Mucosa of rectum (tissue), 2 donors: ENCODE data around the gene GTF2F2.

Experiments used
- H3K27ac ChIP-seq, 2 donors: one replicate each; pipeline ENCODE4 v1.7.0; 2013; ENCODE audit warnings: inconsistent platforms in 2 of 2, low read depth in 2 of 2, low read length in 2 of 2
- H3K27me3 ChIP-seq, 2 donors: one replicate each; pipeline ENCODE4 v1.7.0; 2013; ENCODE audit warnings: low read length in 2 of 2; ENCODE audit not compliant: control insufficient read depth in 2 of 2, insufficient read depth in 2 of 2
- H3K36me3 ChIP-seq, 2 donors: one replicate each; pipeline ENCODE4 v1.7.0; 2013; ENCODE audit warnings: low read length in 2 of 2; ENCODE audit not compliant: control insufficient read depth in 2 of 2, insufficient read depth in 2 of 2
- H3K4me1 ChIP-seq, 2 donors: one replicate each; pipeline ENCODE4 v1.7.0; 2013; ENCODE audit warnings: low read length in 2 of 2, mild to moderate bottlenecking in 1 of 2; ENCODE audit not compliant: control insufficient read depth in 2 of 2, insufficient read depth in 2 of 2
- H3K4me3 ChIP-seq, 2 donors: one replicate each; pipeline ENCODE4 v1.7.0; 2013; ENCODE audit warnings: low read length in 2 of 2
- H3K9ac ChIP-seq, 2 donors: one replicate each; pipeline ENCODE4 v1.7.0; 2013; ENCODE audit warnings: low read length in 2 of 2, low read depth in 1 of 2, mild to moderate bottlenecking in 1 of 2
- H3K9me3 ChIP-seq, 2 donors: one replicate each; pipeline ENCODE4 v1.7.0; 2013; ENCODE audit warnings: low read length in 2 of 2; ENCODE audit not compliant: control insufficient read depth in 2 of 2
- donor health status: healthy.
- donor health status: Normal muscosa, but diverticular disease.

Gene GTF2F2

DNA sequence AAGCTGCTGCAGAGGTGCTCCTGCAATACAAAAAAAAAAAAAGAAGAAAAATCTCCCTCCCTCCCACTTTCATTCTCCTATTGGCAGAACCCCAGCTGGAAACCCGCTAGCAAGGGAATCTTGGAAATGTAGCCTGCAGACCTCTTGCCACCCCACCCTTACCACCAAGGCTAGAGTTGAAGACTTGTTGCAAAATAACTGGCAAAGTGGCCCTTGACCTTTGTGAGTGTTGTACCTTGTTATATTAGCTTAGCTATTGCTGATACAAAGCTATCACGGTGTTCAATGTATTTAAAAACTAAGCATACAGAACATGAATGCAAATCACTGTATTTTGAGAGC, 138.0 kb downstream of the GTF2F2 start:
- Histone ChIP-seq H3K4me1 (peaks cover 4 to 15% of the 10 kb centered on the region in 2 donors), H3K27me3 (no peaks in the 10 kb centered on the region), H3K27ac (no peak overlapping the region), H3K36me3 (peaks cover 0 to 3% of the 10 kb centered on the region in 2 donors), H3K9me3 (no peaks in the 10 kb centered on the region), H3K4me3 (no peak overlapping the region), H3K9ac (no peak overlapping the region)

DNA sequence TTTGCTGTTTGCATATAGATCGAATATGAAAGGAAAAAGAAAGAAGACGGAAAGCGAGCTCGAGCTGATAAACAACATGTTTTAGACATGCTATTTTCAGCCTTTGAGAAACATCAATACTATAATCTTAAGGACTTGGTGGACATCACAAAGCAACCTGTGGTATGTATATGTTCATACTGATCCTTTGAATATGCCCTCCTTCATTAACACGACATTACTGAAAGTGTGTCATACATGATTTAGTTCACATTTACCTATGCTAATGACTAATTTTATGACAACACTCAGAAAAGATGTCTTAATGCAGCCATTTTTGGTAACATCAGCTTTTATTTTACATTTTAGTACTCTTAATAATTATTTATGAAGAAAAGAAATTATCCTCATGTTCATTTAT, 146.9 kb downstream of the GTF2F2 start:
- no peaks in the 10 kb centered on the region for H3K9me3 ChIP-seq
- no peaks in the 10 kb centered on the region for H3K27me3 ChIP-seq
- H3K27ac ChIP-seq: no peak overlapping the region
- H3K4me3 ChIP-seq: no peak overlapping the region
- H3K36me3 ChIP-seq: peaks cover 3% of the 10 kb centered on the region in 2 donors
- H3K4me1 ChIP-seq: no peaks in the 10 kb centered on the region
- H3K9ac ChIP-seq: no peak overlapping the region

- H3K4me1 ChIP-seq: no peaks in the 10 kb centered on the region
- H3K36me3 ChIP-seq: peaks cover 3 to 5% of the 10 kb centered on the region in 2 donors
- no peak overlapping the region for H3K9ac ChIP-seq
- no peak overlapping the region for H3K4me3 ChIP-seq
- H3K27me3 ChIP-seq: no peaks in the 10 kb centered on the region
- H3K27ac ChIP-seq: no peak overlapping the region
- no peaks in the 10 kb centered on the region for H3K9me3 ChIP-seq
Measured at GRCh38 chr13:45269204-45269603, 148.9 kb downstream of the GTF2F2 start.

DNA sequence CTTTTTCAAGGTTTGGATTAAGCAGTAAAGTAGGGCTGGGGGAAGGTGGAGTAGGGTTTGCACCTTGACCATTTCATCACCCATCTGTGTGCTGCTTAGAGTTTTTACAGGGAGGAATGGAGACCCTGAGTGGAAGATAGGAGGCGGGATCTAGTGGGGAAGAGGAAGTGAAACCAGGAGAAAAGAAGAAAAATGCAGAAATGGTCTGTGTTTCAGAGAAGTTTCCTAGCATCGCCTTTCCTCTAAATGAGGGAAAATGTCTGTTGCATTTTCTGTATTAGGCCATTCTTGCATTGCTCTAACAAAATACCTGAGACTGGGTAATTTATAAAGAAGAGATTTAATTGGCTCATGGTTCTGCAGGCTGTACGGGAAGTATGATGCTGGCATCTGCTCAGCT, 156.6 kb downstream of the GTF2F2 start:
- Histone ChIP-seq H3K27ac (no peak overlapping the region), H3K4me3 (no peak overlapping the region), H3K9me3 (no peaks in the 10 kb centered on the region), H3K4me1 (peaks cover 0 to 3% of the 10 kb centered on the region in 2 donors), H3K27me3 (no peaks in the 10 kb centered on the region), H3K9ac (no peak overlapping the region), H3K36me3 (peaks cover 0 to 2% of the 10 kb centered on the region in 2 donors)

GRCh38 chr13:45278096-45278645, 157.9 kb downstream of the GTF2F2 start:
- no peak overlapping the region for H3K9ac ChIP-seq
- H3K36me3 ChIP-seq: peaks cover 0 to 2% of the 10 kb centered on the region in 2 donors
- H3K4me3 ChIP-seq: no peak overlapping the region
- no peak overlapping the region for H3K27ac ChIP-seq
- H3K4me1 ChIP-seq: peaks cover 0 to 3% of the 10 kb centered on the region in 2 donors
- H3K9me3 ChIP-seq: no peaks in the 10 kb centered on the region
- no peaks in the 10 kb centered on the region for H3K27me3 ChIP-seq

DNA sequence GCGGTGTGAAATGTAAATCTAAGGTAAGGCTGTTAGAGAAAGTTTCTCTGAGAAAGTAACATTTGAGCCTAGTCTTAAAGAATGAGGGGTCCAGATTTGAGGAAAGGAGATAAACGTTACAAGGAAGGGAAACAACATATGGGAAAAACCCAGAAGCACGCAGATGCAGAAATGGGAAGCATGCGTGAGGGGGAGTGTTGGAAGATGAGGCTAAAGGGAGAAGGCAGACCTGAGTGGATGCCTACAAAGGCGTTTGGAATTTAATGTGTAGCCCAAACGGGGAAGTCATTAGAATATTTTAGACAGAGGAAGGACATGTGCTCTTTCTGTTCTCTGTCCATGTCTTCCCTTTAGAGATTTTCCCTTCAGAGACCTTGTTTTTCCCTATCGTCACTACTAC, 159.7 kb downstream of the GTF2F2 start:
- Histone ChIP-seq H3K36me3 (peaks cover 0 to 3% of the 10 kb centered on the region in 2 donors), H3K27ac (no peak overlapping the region), H3K27me3 (no peaks in the 10 kb centered on the region), H3K4me1 (peaks cover 0 to 3% of the 10 kb centered on the region in 2 donors), H3K9ac (no peak overlapping the region), H3K4me3 (no peak overlapping the region), H3K9me3 (no peaks in the 10 kb centered on the region)

DNA sequence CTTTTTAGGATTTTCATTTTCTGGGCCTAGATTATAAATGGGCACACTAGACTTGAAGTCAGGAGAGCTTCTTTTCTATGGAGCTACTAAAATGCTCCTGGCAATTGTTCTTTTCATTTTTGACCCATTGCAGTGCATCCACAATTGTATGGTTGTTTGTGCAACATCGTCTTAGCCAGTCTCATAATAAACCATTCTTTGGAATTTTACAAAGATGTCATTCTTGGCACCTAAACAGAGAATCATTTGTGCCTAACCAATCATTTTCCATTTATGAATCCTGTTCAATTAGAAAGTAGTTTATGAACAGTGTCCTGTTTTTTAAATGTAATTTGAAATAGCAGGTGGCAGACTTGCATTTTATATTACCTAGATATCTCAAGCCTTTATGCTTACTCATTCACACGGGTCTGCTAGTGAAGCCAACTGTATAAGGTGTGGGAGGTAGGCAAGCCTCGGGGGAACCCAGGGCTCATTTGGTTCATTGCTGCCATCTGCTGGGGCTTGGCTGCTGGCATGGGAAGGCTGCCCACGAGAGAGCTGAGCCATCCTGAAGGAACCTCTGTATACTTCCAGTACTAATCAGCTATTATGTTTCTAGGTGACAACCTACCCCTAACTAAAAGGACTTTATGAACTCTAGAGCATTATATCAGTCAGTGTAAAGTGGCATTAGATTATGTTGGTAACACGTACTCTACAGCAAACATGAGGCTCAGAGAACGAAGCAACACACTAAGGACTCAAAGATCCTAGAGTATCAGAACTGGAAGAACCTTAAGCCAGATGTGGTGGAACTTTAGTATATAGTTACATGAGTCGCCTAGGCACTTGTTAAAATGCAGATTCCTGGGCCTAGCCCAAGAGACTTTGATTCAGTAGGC, 160.7 kb downstream of the GTF2F2 start:
- H3K27me3 ChIP-seq: no peaks in the 10 kb centered on the region

GRCh38 chr13:45282994-45283393, 162.7 kb downstream of the GTF2F2 start:
- Histone ChIP-seq H3K27ac (no peak overlapping the region), H3K27me3 (no peaks in the 10 kb centered on the region), H3K9me3 (no peaks in the 10 kb centered on the region), H3K36me3 (peaks cover 5 to 9% of the 10 kb centered on the region in 2 donors), H3K4me1 (peaks cover 0 to 3% of the 10 kb centered on the region in 2 donors), H3K4me3 (no peak overlapping the region), H3K9ac (no peak overlapping the region)

More for the DNA sequence above, 160.7 kb downstream of the GTF2F2 start:
- H3K4me3 ChIP-seq: no peak overlapping the region
- peaks cover 0 to 3% of the 10 kb centered on the region in 2 donors for H3K4me1 ChIP-seq
- no peaks in the 10 kb centered on the region for H3K9me3 ChIP-seq
- H3K27ac ChIP-seq: no peak overlapping the region
- H3K9ac ChIP-seq: no peak overlapping the region
- H3K36me3 ChIP-seq: peaks cover 0 to 7% of the 10 kb centered on the region in 2 donors

DNA sequence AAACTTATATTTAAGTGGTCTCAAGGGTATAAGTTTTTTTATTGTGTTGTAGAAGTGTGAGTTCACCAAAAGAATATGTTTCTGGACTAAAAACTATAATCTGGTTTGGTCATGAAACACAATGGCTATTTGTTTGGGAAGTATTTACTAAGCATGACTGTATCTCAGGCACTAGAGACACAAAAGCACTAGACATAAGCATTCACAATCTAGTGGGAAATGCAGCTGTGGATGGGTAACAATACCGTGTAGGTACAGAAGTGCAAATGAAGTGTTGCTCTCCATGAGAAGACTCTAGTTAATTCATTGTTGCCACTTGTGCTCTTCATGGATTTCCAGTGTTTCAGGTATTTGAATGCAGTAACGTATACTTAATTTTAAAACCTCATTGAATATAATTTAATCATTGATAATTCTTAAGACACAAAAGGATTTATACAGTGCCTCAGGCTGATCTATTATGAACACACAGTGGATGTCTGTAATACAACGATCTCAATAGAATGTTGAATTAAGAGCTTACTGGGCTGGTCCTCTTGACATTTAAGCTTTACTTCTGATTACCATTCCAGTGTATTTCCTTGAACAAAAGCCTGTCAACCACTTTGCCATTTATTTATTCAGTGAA, 169.7 kb downstream of the GTF2F2 start:
- Histone ChIP-seq H3K9ac (no peak overlapping the region), H3K4me1 (no peaks in the 10 kb centered on the region), H3K27ac (no peak overlapping the region), H3K9me3 (no peaks in the 10 kb centered on the region), H3K36me3 (peaks cover 5% of the 10 kb centered on the region in 2 donors), H3K27me3 (no peaks in the 10 kb centered on the region), H3K4me3 (no peak overlapping the region)

DNA sequence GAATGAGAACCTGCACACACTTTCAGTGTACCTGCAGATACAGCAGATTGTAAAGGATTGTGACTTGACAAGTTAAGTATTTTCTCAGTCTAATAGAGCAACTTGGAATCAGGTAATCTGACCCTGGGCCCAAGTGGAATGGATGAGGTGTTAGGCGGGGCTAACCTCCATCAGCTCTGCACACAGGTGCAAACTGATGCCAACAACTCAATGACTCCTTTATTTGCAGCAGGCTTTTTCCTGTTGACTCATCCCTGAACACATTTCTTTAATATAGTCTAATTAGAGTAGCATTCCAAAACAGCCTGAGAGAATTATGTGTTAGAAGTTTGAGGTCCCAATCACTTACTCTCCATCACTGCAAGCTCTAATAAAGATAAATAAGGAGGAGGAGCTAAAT, 171.9 kb downstream of the GTF2F2 start:
- Histone ChIP-seq H3K9ac (no peak overlapping the region), H3K36me3 (peaks cover 2 to 5% of the 10 kb centered on the region in 2 donors), H3K4me3 (no peak overlapping the region), H3K27ac (no peak overlapping the region), H3K4me1 (no peaks in the 10 kb centered on the region), H3K27me3 (no peaks in the 10 kb centered on the region), H3K9me3 (no peaks in the 10 kb centered on the region)
